ENCODE measurements around the gene SHC3.

Gene SHC3

GRCh38 chr9:89079391-89079790, 99.2 kb downstream of the SHC3 start:
- H3K4me3 Mint-ChIP-seq, result no peak overlapping the region
- H3K36me3 Mint-ChIP-seq (ENCODE audit: low read depth), result no peaks in the 10 kb centered on the region
- peak overlapping the region in 2 of 3 experiments; percentile 11 to 13 for H3K27ac Mint-ChIP-seq
- H3K9me3 Mint-ChIP-seq, result no peaks in the 10 kb centered on the region
- TF ChIP-seq CTCF (IDR thresholded peaks at IDR 0.05; ENCODE audit: unreplicated experiment in 3 of 3), result no peak
- H3K27me3 Mint-ChIP-seq (ENCODE audit: low read depth), result peaks cover 9% of the 10 kb centered on the region
- H3K4me1 Mint-ChIP-seq, result peaks cover 25% of the 10 kb centered on the region

DNA sequence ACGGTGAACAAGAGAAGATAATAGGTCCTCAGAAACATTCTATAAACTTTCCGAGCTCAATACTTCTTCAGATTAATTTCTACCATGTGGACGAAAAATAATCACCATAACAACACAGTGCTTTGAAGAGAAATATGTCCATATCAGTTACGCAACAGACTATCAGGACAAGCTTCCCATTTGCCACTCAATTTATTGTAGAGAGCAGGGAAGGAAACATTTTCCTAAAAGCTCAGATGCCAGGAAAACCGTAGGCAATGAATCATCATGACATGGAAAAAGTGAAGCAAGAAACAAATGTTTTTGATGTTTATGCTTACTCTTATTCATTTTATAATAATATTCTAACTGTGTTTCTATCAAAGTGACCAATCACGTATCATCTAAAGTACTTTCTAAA, 99.8 kb downstream of the SHC3 start:
- TF ChIP-seq CTCF (IDR thresholded peaks at IDR 0.05; ENCODE audit: unreplicated experiment in 3 of 3), result no peak
- peaks cover 25% of the 10 kb centered on the region for H3K4me1 Mint-ChIP-seq
- peak overlapping the region in 1 of 3 experiments; percentile 91 for H3K27ac Mint-ChIP-seq
- peaks cover 9% of the 10 kb centered on the region for H3K27me3 Mint-ChIP-seq (ENCODE audit: low read depth)
- no peak overlapping the region for H3K4me3 Mint-ChIP-seq
- no peaks in the 10 kb centered on the region for H3K9me3 Mint-ChIP-seq
- no peaks in the 10 kb centered on the region for H3K36me3 Mint-ChIP-seq (ENCODE audit: low read depth)

DNA sequence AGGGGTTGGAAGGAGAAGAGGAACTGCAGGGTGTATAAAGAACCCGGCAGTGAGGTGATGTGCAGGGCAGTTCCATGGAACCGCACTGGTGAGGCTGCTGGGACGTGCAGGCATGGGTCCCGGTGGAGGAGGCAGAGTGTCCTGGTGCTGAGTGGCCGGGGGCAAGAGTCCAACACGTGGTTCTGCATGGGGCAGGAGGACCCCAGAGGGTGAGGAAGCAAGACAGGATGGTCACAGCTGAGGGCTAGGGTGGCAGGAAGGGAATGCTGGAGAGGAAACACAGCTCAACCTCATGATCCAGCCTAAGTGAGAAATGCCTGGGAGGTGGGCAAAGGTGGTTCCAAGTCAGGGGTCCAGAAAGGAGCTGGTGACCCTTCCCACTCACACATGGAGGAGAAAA, 100.2 kb downstream of the SHC3 start:
- no peaks in the 10 kb centered on the region for H3K36me3 Mint-ChIP-seq (ENCODE audit: low read depth)

GRCh38 chr9:89077519-89077918, 101.1 kb downstream of the SHC3 start:
- H3K27ac Mint-ChIP-seq, result peak overlapping the region; percentile 54 to 91 (median 71)
- peaks cover 25% of the 10 kb centered on the region for H3K4me1 Mint-ChIP-seq
- no peaks in the 10 kb centered on the region for H3K36me3 Mint-ChIP-seq (ENCODE audit: low read depth)
- TF ChIP-seq CTCF (IDR thresholded peaks at IDR 0.05; ENCODE audit: unreplicated experiment in 3 of 3), result no peak
- H3K4me3 Mint-ChIP-seq, result no peak overlapping the region
- no peaks in the 10 kb centered on the region for H3K9me3 Mint-ChIP-seq
- H3K27me3 Mint-ChIP-seq (ENCODE audit: low read depth), result peaks cover 9% of the 10 kb centered on the region

More for the DNA sequence above, 100.2 kb downstream of the SHC3 start:
- no peak overlapping the region for H3K4me3 Mint-ChIP-seq
- H3K27me3 Mint-ChIP-seq (ENCODE audit: low read depth), result peaks cover 9% of the 10 kb centered on the region
- no peak for TF ChIP-seq CTCF (IDR thresholded peaks at IDR 0.05; ENCODE audit: unreplicated experiment in 3 of 3)
- peaks cover 25% of the 10 kb centered on the region for H3K4me1 Mint-ChIP-seq
- H3K9me3 Mint-ChIP-seq, result no peaks in the 10 kb centered on the region
- H3K27ac Mint-ChIP-seq, result peak overlapping the region in 1 of 3 experiments; percentile 91

- TF ChIP-seq CTCF (IDR thresholded peaks at IDR 0.05; ENCODE audit: unreplicated experiment in 3 of 3), result no peak
- H3K27ac Mint-ChIP-seq, result no peak overlapping the region
- H3K36me3 Mint-ChIP-seq (ENCODE audit: low read depth), result no peaks in the 10 kb centered on the region
- no peaks in the 10 kb centered on the region for H3K9me3 Mint-ChIP-seq
- H3K27me3 Mint-ChIP-seq (ENCODE audit: low read depth), result peaks cover 6% of the 10 kb centered on the region
- no peak overlapping the region for H3K4me3 Mint-ChIP-seq
- H3K4me1 Mint-ChIP-seq, result peaks cover 8% of the 10 kb centered on the region
These were observed 105.2 kb downstream of the SHC3 start for GRCh38 chr9:89073397-89073796.

DNA sequence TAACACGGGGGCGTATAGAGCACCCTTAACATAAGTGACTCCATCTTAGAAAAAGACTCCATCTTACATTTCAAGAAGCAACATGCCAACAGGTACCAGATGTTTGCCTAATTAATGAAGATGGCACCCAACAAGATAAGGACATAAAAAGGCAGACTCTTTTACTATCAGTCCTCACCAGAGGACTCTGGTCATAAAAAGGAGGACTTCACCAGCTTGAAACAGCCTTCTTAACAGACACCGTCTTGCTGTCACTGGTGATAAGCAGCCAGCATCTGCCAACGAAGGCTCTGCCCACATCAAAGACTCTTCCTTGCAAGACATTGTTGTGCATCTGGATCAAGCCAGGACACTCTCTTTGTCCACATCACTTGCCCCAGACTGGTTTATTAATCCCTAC, 107.0 kb downstream of the SHC3 start:
- no peaks in the 10 kb centered on the region for H3K9me3 Mint-ChIP-seq
- H3K27ac Mint-ChIP-seq, result no peak overlapping the region
- H3K4me3 Mint-ChIP-seq, result no peak overlapping the region
- H3K4me1 Mint-ChIP-seq, result no peaks in the 10 kb centered on the region
- H3K27me3 Mint-ChIP-seq (ENCODE audit: low read depth), result no peaks in the 10 kb centered on the region
- no peak for TF ChIP-seq CTCF (IDR thresholded peaks at IDR 0.05; ENCODE audit: unreplicated experiment in 3 of 3)
- H3K36me3 Mint-ChIP-seq (ENCODE audit: low read depth), result no peaks in the 10 kb centered on the region

All from nephron (organoid).